Brain pericyte (primary cell): ENCODE data around the gene BPIFB1.

Source experiments
- DNase-seq: peaks from one replicate; pipeline ENCODE4 v3.0.0-alpha.2; 2012; ENCODE audit warnings: low read depth, low spot score

BPIFB1 gene

DNA sequence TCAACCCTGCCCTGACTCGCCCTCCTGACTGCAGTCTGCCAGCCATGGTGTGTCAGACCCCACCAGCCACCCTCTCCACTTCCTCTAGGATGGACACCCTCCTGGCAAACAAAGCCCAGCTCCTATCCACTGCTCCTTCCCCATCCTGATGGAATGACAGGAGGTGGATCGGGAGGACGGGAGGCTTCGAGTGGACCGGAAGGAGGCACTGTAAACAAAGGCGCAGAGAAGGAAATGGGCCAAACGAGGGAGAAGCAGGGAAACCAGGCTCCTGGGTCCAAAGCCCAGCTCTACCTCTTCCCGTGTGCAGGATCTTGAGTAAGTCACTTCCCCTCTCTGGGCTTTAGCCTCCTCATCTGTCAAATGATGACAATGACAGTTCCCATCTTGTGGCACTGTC, 40.2 kb downstream of the BPIFB1 start:
- no peak for DNase-seq

DNA sequence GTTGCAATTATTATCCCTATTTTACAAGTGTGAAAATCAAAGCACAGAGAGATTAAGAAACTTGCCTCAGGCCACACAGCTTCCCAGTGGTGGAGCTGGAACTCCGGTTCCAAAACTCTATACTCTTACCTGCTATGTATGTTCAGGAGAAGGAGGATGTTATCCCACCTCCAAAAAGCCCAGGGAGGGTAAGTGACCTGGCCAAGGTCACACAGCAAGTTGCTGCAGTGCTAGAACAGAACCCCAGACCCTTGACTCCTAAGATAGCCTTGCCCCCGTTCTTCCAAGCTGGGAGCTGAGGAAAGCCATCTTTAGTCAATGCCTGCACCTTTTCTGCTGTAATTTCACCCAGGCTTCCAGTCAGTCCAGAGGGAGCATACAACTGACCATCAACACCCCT, 42.3 kb downstream of the BPIFB1 start:
- DNase-seq = no peak

DNA sequence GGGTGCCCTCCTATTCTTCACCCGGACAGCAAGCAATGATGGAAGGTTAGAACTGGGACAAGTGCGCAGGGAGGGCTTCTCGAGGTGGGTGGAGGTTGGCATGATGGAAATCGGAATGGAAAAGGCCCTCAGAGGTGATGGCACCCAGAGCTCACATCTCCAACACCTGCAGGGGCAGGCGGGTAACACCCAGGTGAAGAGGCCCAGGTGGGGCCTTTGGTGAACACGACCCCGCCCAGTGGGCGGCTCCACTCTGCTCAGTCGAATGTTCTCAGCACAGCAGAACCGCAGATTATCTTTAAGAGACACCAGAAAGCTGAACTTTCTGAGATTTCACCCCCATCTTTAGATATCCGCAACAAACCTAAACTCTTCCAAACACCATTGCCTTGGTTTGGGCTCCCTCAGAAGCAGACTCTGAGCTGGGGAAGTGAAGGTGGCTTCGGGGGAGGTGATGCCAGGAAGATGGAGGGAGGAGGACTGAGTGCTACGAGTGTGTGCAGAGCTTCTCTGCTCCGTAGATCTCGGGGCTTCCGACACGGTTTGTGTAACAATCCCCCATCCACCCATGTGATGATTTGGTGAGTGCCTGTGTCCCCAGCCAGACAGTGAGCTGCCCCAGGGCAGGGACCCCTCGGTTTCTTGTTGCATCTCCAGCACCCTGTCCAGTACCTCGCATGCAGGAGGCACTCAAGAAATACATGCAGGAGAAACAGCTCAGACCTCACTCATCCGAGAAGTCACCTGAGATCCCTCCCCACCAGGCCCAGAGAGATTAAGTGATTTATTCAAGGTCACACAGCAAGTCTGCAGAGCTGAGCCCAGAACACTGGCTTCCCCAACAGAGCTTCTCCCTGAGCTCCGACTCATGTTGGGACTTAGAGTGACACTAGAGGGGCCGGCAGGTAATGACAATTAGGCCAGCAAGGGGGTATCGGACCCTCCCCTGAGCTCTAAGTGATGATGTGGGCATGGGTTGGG, 45.4 kb downstream of the BPIFB1 start:
- DNase-seq = no peak

DNA sequence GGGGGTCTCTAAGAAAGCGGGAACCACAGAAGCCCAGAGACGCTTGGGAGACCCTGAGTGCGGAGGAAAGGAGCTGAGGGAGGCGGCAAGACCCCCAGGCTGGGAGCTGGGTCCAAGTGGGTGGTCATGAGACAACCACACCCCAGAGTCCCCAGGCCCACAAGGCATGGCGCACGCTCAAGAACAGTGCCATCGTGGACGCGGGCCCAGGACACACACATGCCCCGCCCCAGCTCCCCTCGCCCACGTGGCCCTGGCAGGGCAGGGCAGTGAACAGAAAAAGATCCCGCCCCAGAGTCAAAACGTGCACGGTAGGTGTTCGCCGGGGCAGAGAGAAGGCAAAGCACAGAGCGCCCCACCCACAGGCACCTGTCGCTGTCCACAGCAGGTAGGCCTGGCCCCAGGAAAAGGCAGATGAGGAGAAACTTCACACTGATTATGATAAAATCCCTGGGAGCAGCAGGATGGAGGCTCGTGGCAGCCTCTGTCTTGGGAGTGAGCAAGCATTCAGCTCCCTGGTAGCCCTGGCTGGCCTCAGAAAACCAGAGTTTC, 50.0 kb downstream of the BPIFB1 start:
- DNase-seq = no peak

DNA sequence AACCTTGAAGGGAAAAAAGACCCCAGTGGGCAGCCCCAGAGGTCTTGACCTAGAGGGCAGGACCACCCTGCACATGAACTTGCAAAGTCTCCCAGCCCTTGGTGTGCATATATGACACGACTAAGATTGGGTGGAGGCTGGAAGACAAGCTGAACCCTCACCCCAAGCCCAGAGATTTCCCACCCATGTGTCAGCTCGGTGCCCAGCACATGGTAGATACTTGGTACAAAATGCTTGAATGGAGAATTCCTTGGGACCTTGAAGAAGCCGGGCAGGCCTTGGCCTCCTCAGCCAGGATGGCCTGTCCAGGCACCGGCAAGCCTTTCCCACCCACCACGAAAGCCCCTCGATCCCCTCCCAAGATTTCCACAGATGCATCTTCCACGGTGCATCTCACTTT, 50.6 kb downstream of the BPIFB1 start:
- DNase-seq = no peak

DNA sequence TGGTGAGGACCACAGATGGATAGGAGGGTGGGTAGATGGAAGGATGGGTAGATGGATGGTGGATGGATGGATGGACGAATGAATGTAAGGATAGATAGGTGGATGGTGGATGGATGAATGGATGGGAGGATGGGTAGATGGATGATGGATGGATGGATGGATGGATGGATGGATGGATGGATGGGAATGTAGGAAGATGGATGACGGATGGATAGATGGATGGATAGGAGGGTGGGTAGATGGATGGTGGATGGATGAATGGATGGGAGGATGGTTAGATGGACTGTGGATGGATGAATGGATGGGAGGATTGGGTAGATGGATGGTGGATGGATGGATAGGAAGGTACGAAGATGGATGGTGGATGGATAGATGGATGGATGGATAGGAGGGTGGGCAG, 51.1 kb downstream of the BPIFB1 start:
- no peak for DNase-seq

DNA sequence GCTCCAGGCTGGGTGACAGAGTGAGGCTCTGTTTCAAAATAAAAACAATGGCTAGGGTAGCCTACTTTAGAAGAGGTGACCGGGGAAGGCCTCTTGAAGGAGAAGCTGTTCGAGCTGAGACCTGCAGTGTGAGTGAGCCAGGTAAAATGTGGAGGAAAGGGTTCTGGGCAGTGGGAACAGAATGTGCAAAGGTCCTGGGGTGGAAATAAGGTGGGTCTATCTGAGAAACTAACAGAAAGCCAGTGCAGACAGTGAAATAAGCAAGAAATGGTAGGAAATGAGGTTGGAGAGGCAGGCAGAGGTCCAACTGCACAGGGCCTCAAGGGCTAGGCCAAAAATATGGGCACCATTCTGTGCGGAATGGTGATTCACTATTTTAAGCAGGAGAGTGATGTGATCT, 53.4 kb downstream of the BPIFB1 start:
- no peak for DNase-seq

DNA sequence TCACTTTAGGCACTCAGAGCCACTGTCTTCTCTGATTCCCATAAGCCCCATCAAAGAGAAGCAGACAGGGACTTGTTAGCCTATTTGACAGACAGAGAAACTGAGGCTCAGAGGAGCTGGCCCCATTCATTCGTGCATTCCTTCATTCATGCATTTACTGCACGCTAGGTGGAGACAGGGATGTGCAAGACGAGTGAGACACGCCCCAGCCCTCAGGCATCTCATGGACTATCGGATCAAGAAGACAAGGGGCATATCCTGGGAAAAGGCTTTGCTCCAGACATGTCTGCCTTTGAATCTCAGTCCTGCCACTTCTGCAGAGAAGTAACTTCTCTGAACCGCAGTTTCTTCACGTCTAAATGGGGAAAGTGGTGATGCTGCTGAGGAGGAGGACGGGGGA, 54.1 kb downstream of the BPIFB1 start:
- DNase-seq = no peak

DNA sequence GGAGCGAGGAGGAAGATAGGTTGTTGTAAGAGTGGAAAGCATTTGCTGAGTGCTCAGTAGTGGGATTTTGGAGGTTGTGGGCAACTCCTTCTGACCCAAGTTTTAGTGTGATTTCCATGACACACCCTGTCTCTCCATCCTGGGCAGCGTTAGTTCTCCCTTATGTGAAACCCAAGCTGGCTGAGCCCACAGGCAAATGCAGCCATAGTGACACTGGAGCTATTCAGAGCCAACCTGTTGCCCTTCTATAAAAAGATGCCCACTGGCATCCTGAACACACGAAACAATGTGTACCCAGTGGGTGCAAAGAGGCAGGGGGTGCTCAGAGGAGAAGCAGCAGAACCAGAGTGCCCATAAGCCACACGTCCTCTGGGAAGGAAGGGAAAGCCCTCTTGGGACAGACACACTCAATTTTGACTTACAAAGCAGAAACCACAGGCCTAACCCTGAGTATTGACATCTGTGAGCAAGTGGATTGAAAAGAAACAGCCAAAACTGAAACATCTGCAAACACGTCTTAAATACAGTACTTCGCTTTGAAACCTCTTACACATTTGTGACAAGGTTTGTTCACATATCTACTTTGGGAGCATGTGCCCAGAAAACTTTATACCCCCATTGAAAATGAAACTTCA, 54.6 kb downstream of the BPIFB1 start:
- no peak for DNase-seq

DNA sequence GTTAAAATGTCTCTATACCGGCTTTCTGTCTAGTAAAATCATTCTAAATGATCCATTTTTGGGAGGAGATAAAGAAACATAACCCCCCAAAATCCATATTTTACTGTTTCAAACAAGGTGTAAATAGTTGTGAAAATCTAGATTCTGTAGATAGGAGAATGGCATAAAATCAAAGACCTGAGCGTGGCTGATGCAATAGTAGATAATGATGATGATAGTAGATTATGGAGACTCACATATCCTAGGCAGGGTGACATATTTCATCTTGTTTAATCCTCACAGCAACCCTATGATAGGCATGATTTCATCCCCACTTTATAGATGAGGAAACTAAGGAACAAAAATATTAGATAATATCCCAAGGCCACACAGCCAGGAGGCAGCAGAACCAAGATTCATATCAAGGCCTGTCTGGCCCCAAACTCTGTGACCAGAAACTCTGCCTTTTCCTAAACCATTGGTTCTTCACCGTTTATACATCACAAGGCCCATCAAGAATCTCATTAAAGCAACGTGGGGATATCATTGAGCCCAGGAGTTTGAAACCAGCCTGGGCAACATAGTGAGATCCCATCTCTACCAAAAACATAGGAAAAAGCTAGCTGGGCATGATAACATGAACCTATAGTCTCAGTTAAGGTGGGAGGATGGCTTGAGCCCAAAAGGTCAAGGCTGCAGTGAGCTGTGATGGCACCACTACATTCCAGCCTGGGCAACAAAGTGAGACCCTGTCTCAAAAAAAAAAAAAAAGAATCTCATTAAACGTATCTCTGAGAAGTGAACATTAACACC, 55.6 kb downstream of the BPIFB1 start:
- no peak for DNase-seq

DNA sequence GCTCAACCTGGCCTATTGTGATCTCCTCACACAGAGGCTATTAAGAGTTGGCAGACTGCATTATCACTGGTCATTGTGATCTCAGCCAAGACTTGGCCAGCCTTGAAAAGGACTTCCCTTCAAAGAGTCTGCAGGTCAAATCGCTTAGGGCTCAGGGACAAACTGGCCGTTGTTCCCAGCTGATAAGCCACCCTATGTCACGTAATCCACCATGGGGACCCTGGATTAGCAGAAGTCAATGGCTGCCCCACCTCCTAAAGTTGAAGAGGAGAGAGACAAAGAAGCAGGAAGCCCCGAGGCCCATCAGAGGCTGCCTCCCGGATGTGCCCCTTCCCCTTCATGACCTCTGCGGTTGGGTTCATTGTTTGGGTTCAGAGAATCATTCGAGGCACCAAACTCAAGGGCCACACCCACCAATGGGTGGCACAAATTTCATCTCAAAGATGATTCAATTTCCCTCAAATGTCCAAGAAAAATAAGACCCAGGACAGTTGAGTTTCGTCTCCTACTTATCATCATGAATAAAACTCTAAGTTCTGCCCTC, 56.6 kb downstream of the BPIFB1 start:
- DNase-seq = no peak

DNA sequence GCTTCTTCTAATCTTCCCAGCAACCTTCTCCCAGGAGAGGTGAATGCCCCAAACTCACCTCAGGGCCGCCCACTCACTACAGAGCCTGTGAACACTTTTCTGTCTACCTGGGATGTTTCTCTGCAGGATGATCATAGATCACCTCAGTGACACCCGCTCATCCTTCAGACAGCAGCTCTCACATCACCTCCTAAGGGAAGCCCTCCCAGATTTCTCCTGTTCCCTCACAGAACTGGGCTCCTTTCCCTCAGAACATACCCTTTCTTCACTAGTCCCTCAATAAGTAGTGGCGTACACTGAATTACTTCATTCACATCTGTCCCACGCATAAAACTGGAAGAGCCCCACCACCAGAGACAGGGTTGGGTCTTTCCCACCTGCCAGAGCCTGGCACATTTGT, 60.5 kb downstream of the BPIFB1 start:
- no peak for DNase-seq

DNA sequence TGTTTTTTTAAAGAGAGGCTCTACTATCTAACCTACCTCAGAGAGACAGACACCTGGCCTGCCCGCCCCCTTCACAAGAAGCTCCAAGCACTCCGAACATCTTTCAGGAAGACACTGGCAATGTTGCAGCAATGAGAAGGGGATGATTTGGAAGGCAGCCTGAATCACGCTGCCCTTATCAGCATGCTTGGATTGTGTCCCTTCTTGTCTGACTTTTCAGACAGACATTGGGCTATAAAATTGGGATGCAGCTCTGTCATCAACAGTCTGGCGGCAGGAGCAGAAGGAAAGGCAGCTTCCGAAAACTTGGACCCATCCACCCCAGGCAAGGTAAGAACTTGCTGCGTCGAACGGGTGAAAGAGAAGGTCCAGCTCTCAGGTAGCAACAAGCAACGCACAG, 62.3 kb downstream of the BPIFB1 start:
- DNase-seq = no peak

DNA sequence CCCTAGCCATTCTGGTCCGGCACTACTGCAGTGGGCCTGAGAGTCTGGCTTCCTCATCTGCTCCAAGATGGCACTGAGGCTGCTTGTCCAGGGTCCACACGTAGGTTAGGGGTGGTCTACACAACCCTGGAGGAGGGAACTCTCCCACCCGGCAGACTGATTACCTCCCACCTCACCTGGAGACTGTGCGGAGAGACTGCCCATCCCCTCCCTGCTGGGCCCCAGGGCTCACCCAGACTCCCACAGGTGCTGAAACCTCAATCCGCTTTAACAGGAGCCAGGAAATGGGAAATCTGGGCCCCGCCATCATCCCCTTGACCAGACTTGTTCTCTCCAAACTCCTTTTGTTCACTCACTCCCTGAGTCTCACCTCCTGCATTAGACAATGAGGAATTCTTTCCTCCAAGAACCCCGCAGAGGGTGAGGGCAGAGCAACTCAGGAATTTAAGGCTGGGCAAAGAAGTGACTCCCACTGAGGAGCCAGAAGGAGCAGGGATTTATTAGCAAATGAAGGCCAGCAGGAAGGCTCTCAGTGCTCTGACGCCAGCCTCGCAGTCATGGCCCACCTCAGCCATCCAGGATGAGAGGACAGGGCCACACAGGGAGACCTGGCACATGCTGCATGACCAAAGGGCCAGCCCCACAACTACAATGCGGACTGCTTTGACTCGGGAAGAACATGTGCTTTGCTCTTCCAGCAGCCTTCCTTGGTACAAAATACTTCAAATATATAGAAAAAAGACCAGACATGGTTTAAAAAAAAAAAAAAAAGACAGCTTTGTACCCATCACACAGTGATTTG, 65.3 kb downstream of the BPIFB1 start:
- DNase-seq = no peak

DNA sequence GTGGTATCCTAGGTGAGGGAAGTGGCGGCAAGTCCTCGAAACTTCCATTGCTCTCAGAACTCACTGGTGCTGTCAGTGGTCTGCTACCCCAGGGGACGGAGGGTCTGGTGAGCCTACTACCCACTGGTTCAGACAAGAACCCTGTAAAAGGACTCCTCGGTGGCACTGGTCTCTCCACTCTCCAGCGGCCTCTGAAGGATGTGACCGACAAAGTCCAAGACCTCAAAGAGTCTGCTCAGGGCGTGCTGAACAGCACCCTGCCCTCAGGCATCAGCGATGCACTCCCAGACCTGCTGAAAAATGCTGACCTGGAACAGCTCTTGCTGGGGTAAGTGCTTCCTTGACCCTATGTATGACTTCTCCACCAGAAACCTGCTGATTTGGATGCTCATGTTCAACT, 66.5 kb downstream of the BPIFB1 start:
- no peak for DNase-seq

DNA sequence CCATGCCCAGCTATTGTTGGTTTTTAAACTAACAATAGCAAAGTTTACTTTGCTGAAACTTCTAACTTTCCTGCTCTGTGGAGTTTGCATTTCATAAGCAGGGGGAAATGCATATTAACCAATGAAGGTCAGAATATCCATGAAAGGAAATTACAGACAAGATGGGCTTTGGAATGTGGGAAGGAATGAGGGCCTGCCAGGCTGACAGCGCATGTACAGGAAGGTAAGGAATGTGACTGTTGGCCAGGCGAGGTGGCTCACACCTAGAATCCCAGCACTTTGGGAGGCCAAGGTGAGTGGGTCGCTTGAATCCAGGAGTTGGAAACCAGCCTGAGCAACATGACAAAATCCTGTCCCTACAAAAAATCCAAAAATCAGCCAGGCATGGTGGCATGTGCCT, 68.7 kb downstream of the BPIFB1 start:
- no peak for DNase-seq

DNA sequence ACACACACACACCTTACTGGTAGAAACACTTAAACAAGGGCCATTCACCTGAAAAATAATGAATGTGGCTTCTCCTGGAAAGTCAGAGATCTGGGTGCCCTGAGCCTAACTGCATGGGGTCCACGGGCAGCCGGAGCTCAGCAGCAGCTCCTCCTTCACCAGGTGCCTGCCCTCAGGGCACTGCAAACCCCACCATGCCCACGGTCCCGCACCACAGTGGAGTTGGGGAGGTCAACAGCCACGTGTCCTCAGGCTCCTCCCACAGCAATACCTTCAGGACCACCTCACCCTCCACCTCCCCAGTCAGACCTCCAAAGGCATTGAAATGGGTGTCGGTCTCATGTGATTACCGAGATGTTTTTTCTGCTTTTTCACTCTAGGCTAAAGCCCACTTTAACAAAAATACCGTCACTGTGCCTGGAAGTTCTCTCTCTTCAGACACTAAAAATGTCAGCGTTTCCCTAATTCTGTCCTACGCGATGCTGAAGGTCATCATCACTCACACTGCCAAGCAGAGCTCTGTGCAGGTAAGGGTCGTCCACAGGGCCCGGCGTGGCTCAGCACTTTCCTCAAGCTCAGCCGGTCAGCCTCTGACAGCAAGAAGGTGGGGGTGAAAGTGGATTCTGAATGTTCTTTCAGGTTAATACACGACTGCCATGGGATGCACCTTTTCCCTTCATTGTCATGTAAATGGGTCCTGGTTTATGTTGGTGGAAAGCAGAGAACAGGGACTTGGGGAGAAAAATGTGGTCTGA, 69.4 kb downstream of the BPIFB1 start:
- DNase-seq = no peak

DNA sequence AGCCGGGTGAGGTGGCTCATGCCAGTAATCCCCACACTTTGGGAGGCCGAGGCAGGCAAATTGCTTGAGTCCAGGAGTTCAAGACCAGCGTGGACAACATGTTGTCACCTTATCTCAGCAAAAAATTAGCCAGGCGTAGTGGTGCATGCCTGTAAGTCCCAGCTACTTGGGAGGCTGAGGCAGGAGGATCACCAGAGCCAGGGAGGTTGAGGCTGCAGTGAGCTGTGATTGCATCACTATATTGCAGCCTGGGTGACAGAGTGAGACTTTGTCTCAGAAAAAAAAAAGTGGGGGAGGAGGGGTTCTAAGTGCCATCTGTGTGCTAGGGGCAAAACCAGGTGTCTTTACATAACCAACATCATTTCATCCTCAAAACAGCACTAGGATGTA, 70.0 kb downstream of the BPIFB1 start:
- no peak for DNase-seq
